Stimulated activated CD8-positive, alpha-beta memory T cell treated with anti-CD3 and anti-CD28 coated beads, Interleukin-7, amount 100 ng/mL, for 48 hours (primary cell): ENCODE measurements around the gene STX10.
A peak's percentile ranks its signal among the peaks of the same experiment; 100 is the strongest.
"Not testable (repeated sequence)": the region's sequence is repeated elsewhere in the genome, so short reads cannot be mapped to it uniquely, and the experiment has no call there.

ENCODE experiments used
- DNase-seq, 2 donors: peaks; one replicate each; pipeline ENCODE4 v3.0.0-alpha.2; 2020; ENCODE audit warnings: low read depth in 1 of 2; ENCODE audit errors: extremely low read depth in 1 of 2

Gene STX10, protein sequence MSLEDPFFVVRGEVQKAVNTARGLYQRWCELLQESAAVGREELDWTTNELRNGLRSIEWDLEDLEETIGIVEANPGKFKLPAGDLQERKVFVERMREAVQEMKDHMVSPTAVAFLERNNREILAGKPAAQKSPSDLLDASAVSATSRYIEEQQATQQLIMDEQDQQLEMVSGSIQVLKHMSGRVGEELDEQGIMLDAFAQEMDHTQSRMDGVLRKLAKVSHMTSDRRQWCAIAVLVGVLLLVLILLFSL

GRCh38 chr19:13150187-13150930, at the start of gene STX10, which contains the start of gene IER2:
STX10 (minus strand) TSS chr19:13150375; CDS start chr19:13150173, 202 bp downstream.
IER2 (plus strand) TSS chr19:13150411; CDS start chr19:13153187, 2,776 bp downstream.
- DNase-seq: peak; percentile 84 to 92

GRCh38 chr19:13198634-13199033, 48.5 kb upstream of the STX10 start:
- no peak for DNase-seq

GRCh38 chr19:13195678-13196077, 45.5 kb upstream of the STX10 start:
- peak in 1 of 2 donors; percentile 32 for DNase-seq

DNA sequence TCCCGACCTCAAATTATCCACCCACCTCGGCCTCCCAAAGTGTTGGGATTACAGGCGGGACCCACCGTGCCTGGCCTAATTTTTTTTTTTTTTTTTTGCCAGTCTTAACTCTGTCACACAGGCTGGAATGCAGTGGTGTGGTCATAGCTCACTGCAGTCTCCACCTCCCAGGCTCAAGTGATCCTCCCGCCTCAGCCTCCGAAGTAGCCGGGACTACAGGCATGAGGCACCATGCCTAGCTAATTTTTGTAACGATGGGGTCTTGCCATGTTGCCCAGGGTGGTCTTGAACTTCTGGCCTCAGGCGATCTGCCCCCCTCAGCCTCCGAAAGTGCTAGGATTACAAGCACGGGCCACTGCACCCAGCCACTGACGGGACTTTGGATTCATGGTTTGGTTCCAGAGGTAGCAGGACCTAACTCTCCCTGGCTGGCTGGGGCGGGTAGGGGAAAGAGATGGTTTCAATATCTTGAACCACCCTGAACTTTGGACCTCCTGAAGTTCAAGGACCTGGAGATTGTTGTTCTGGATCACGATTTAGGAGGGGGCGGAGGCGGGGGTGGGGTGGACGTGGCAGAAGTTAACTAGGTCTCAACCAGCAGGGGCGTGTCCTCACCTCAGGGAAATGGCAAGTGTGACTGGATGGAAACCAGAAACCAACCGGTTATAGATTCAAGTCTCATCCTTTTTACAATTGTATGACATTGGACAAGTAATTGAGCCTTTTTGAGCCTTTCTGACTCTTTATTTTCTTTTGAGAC, 40.8 kb upstream of the STX10 start:
- peak in 1 of 2 donors; percentile 25 for DNase-seq

DNA sequence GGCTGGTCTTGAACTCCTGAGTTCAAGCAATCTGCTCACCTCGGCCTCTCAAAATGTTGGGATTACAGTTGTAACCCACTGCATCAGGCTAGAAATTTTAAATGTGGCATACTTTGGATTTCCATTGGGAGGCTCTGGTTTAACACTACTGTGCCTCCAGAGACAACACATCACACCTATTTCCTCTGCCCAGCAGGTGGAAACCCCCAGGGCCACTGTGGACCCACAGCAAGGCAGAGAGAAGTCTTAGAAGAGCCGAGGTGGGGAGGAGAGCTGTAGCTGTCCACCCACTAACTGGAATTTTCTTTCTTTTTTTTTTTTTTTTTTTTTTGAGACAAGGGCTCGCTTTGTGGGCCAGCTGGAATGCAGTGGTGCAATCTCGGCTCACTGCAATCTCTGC, 39.4 kb upstream of the STX10 start:
- no peak for DNase-seq

DNA sequence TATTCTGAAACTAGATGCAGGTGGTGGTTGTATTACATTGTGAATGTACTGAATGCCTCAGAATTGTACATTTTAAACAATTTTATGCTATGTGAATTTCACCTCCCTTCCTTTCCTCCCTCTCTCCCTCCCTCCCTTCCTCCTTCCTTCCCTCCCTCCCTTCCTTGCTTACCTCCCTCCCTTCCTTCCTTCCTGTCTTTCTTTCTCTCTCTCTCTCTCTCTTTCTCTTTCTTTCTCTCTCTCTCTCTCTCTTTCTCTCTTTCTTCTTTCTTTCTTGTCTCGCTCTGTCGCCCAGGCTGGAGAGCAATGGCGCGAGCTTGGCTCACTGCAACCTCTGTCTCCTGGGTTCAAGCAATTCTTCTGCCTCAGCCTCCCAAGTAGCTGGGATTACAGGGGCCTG, 37.2 kb upstream of the STX10 start:
- DNase-seq: no peak

- not testable (repeated sequence) for DNase-seq
Measured at GRCh38 chr19:13186688-13187087, 36.5 kb upstream of the STX10 start.

DNA sequence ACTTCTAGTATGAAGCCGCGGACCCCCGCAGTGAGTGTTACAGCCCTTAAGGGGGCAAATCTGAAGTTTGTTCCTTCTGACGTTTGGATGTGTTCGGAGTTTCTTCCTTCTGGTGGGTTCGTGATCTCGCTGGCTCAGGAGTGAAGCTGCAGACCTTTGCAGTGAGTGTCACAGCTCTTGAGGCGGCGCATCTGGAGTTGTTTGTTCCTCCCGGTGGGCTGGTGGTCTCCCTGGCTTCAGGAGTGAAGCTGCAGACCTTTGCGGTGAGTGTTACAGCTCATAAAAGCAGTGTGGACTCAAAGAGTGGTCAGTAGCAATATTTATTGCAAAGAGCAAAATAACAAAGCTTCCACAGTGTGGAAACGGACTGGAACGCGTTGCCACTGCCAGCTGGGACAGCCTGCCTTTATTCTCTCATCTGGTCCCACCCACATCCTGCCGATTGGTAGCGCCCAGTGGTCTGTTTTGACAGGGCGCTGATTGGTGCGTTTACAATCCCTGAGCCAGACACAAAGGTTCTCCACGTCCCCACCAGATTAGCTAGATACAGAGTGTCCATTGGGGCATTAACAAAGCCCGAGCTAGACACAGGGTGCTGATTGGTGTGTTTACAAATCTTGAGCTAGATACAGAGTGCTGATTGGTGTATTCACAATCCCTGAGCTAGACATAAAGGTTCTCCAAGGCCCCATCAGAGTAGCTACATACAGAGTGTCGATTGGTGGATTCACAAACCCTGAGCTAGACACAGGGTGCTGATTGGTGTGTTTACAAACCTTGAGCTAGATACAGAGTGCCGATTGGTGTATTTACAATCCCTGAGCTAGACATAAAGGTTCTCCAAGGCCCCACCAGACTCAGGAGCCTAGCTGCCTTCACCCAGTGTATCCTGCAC, 35.8 kb upstream of the STX10 start:
- DNase-seq: not testable (repeated sequence)

DNA sequence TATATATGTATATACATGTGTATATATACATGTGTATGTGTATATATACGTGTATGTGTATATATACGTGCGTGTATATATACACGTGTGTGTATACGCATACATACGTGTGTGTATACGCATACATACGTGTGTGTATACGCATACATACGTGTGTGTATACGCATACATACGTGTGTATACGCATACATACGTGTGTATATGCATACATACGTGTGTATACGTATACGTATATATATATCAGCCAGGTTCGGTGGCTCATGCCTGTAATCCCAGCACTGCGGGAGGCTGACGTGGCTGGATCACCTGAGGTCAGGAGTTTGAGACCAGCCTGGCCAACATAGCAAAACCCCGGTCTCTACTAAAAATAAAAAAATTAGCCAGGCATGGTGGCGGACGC, 34.8 kb upstream of the STX10 start:
- not testable (repeated sequence) for DNase-seq

GRCh38 chr19:13181747-13182388, 31.7 kb upstream of the STX10 start:
- DNase-seq: no peak

DNA sequence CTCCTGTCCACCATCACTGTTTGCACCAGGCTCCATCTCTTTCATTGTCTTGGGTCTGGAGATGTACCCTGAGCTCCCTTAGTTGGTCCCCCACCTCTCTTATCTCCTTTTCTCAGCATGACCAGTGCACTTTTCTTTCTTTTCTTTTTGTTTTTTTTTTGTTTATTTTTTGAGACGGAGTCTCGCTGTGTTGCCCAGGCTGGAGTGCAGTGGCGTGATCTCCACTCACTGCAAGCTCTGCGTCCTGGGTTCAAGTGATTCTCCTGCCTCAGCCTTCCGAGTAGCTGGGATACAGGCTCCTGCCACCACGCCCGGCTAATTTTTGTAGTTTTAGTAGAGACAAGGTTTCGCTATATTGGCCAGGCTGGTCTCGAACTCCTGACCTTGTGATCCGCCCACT, 28.1 kb upstream of the STX10 start:
- not testable (repeated sequence) for DNase-seq

DNA sequence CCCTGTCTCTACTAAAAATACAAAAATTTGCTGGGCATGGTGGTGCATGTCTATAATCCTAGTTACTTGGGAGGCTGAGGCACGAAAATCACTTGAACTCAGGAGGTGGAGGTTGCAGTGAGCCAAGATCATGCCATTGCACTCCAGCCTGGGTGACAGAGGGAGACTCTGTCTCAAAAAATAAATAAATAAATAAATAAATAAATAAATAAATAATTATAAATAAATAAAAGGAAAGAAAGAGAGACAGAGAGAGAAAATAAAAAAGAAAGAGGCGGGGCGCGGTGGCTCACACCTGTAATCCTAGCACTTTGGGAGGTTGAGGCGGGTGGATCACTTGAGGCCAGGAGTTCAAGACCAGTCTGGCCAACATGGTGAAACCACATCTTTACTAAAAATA, 27.4 kb upstream of the STX10 start:
- not testable (repeated sequence) for DNase-seq

DNA sequence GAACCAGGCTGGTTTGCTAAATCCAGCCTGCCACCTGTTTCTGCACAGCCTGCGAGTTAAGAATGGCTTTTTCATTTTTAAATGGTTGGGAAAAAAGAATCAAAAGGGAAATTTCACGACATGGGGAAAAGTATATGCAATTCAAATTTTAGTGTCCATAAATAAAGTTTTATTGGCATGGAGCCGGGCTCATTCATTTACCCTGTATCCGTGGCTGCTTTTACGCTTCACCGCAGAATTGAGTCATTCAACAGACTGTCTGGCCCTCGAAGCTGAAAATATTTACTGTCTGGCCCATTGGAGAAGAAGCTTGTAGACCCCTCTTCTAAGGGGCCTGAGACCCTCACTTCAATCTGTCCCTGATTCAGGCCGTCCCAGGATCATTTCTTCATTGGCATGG, 26.2 kb upstream of the STX10 start:
- DNase-seq: no peak

DNA sequence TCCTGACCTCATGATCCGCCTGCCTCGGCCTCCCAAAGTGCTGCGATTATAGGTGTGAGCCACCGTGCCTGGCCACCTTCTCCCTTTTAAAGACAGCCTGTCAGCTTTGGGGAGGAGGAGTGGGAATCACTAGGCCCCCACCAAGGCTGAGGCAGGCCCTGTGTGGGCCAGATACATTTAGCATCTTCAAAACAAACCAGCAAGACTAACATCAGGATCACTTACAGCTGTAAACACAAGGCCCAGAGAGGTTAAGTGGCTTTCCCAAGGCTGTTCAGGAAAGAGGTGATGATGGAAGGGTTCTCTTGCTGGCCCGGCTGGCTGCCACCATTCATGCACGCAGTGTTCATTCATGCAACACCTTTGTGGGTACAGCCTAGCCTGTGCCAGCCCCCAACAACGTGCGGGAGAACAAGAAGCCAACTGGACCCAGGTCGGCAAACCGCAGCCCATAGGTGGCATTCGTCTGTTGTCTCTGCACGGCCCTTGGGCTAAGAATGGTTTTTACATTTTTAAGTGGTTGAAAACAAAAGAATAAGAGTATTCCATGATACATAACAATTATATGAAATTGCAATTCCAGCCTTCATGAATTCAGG, 23.1 kb upstream of the STX10 start:
- no peak for DNase-seq

DNA sequence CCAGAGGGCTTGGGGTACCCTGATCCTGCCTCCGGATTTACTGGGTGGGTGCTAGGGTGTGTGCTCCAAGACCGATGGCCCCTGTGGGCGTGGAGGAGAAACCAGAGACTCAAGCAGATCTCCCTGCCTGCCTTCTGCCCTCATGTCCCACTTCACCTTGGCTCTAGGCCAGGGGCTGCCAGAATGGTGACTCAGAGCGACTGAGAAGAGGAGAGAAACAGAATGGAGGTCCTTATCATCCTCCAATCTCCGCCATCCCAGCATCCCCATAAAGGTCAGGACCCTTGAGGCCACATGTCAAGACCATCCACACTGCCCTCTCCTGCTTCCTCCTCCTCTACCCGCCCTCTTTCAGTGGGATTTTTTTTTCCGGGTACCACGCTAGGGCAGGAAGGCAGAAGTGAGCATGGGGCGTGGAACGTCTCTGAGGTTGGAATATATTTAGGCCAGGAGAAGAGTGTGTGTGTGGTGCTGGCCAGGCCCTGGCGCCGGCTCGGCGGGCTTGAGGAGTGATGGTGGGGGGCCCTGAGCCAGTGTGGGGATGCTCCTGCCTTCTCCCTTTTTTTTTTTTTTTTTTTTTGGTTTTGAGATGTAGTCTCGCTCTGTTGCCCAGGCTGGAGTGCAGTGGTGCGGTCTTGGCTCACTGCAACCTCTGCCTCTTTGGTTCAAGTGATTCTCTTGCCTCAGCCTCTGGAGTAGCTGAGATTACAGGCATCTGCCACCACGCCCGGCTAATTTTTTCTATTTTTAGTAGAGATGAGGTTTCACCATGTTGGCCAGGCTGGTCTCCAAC, 22.4 kb upstream of the STX10 start:
- DNase-seq: peak in 1 of 2 donors; percentile 85

DNA sequence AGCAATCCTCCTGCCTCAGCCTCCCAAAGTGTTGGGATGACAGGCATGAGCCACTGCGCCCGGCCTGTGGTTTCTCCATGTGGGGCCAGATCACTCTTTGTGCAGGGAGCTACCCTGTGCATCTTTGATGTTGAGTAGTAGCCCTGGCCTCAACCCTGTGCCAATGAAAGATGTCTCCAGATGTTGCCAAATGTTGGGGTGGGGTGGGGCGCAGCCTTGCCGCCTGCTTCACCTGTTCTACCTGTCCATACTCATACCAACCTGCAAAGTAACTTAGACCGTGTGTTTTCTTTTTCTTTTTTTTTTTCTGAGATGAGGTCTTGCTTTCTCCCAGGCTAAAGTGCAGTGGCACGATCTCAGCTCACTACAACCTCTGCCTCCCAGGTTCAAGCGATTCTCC, 21.0 kb upstream of the STX10 start:
- no peak for DNase-seq

DNA sequence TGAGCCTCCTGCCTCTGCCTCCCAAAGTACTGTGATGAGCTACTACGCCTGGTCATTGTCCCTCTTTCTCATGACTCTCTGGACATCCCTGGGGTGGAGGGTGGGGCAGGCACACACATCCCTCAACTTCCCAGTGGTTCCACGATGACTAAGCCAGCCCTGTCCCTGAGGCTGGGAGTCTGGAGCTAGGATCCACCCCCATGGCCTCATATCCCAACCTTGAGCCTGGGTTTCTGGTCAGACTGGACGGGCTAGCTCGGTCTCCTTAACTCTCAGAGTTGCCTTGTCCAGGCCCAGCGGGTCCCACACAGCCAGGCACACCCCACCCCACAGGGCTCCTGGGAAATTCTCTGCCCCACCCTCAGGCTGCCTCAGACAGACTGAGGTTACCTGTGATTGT, 19.6 kb upstream of the STX10 start:
- no peak for DNase-seq

- not testable (repeated sequence) for DNase-seq
Measured at GRCh38 chr19:13166151-13166550, 16.0 kb upstream of the STX10 start.
